GM18867 (cell line): ENCODE results near the gene SERTAD1.
"Not testable (repeated sequence)": the region's sequence is repeated elsewhere in the genome, so short reads cannot be mapped to it uniquely, and the experiment has no call there.

ENCODE experiments used
- ATAC-seq: cut with Tn5 transposase; IDR thresholded peaks from one replicate; pipeline ENCODE4 v1.9.1; 2021; ENCODE audit warnings: mild to moderate bottlenecking, moderate library complexity; ENCODE audit not compliant: unreplicated experiment

The SERTAD1 gene

GRCh38 chr19:40422748-40423566 lies 2.8 kb downstream of the SERTAD1 start:
- ATAC-seq, result no peak

GRCh38 chr19:40421993-40422747 lies 3.6 kb downstream of the SERTAD1 start:
- no peak for ATAC-seq

GRCh38 chr19:40420766-40421765 lies 4.7 kb downstream of the SERTAD1 start:
- peak; percentile 32 for ATAC-seq

GRCh38 chr19:40420451-40420765 lies 5.4 kb downstream of the SERTAD1 start:
- ATAC-seq, result no peak

GRCh38 chr19:40419780-40420179 lies 6.0 kb downstream of the SERTAD1 start:
- ATAC-seq, result no peak

GRCh38 chr19:40419066-40419612 lies 6.7 kb downstream of the SERTAD1 start:
- ATAC-seq, result no peak

GRCh38 chr19:40418040-40418439 lies 7.8 kb downstream of the SERTAD1 start:
- no peak for ATAC-seq

GRCh38 chr19:40417643-40417981 lies 8.2 kb downstream of the SERTAD1 start:
- ATAC-seq, result no peak

GRCh38 chr19:40416918-40417642 lies 8.7 kb downstream of the SERTAD1 start:
- no peak for ATAC-seq

- ATAC-seq, result no peak
These were observed 10.0 kb downstream of the SERTAD1 start for GRCh38 chr19:40415768-40416167.

- ATAC-seq, result no peak
These were observed 11.0 kb downstream of the SERTAD1 start for GRCh38 chr19:40414542-40415535.

- ATAC-seq, result no peak
These were observed 12.4 kb downstream of the SERTAD1 start, which contains the start of gene PRX for GRCh38 chr19:40413291-40413845. PRX (minus strand) TSS chr19:40413378; CDS start chr19:40407932, 5,446 bp downstream.

GRCh38 chr19:40412866-40413265 lies 12.9 kb downstream of the SERTAD1 start:
- ATAC-seq, result no peak

GRCh38 chr19:40411958-40412499 lies 13.8 kb downstream of the SERTAD1 start:
- no peak for ATAC-seq

GRCh38 chr19:40411125-40411842 lies 14.5 kb downstream of the SERTAD1 start:
- peak; percentile 49 for ATAC-seq

- ATAC-seq, result no peak
These were observed 15.8 kb downstream of the SERTAD1 start for GRCh38 chr19:40410030-40410389.

- not testable (repeated sequence) for ATAC-seq
These were observed 17.2 kb downstream of the SERTAD1 start for GRCh38 chr19:40408598-40408925.
